Right lobe of liver (tissue), 6 donors: Measurements from ENCODE around the gene PI16. TPM values are rescaled to one million over a fixed set of nuclear protein-coding genes. Genes with fewer than 3 reads are reported as not detected.

Experiments used
- ATAC-seq, 4 donors: fragments of 200-7000 bp; cut with Tn5 transposase; one replicate each; pipeline ENCODE4 v1.9.1; 2020; ENCODE audit warnings: mild to moderate bottlenecking in 4 of 4, moderate library complexity in 4 of 4
- DNase-seq, 3 donors: peaks; one replicate each; pipeline ENCODE4 v3.0.0-alpha.2; 2020
- H3K27ac ChIP-seq, 3 donors: fragments of 200-600 bp; one replicate each; pipeline ENCODE4 v1.8.0; 2022
- H3K27me3 ChIP-seq, 2 donors: fragments of 200-600 bp; one replicate each; pipeline ENCODE4 v1.8.0; 2022
- H3K36me3 ChIP-seq, 4 donors: fragments of 200-600 bp; sonication (generic) in 1 of 4; one replicate each; pipeline versions ENCODE4 v1.5.1 to v1.8.0; 2017 to 2022; ENCODE audit warnings: control low read depth in 1 of 4
- H3K4me1 ChIP-seq, 4 donors: fragments of 200-600 bp; sonication (generic) in 1 of 4; one replicate each; pipeline versions ENCODE4 v1.5.1 to v1.8.0; 2017 to 2022; ENCODE audit warnings: control low read depth in 1 of 4
- H3K4me3 ChIP-seq, 3 donors: fragments of 200-600 bp; one replicate each; pipeline ENCODE4 v1.8.0; 2022
- H3K9me3 ChIP-seq, 4 donors: fragments of 200-600 bp; sonication (generic) in 1 of 4; one replicate each; pipeline versions ENCODE4 v1.5.1 to v1.8.0; 2017 to 2022; ENCODE audit warnings: control low read depth in 1 of 4
- POLR2A ChIP-seq: fragments of 450-650 bp; IDR thresholded peaks from one replicate; pipeline ENCODE4 v1.6.1; 2017; ENCODE audit warnings: antibody characterized with exemption, mild to moderate bottlenecking
- WGBS: methylation state at CpG from one replicate; pipeline ENCODE4 v1.1.6; 2018; ENCODE audit warnings: low coverage, low lambda C conversion rate; ENCODE audit not compliant: insufficient coverage; ENCODE audit errors: missing lambda C conversion rate; 5-methylcytosine and 5-hydroxymethylcytosine counted together
- intact Hi-C, 2 donors: fragments of 100-400 bp; cut with DNase I; formaldehyde crosslinking; loops; one replicate each; pipeline versions ENCODE4 v1.11.2 to v1.14.1; 2022
- total RNA-seq, 6 experiments: library from RNA; depleted of rRNA in 2 of 6; stranded (reverse); fragments of >200 nt in 2 of 6; fragmentation: NEBNext Ultra II Directional in 3 of 6; extraction: Animal tissue kit (Norgen Biotek cat#: 25700) in 3 of 6; gene quantifications; one replicate each; pipeline versions ENCODE4 v1.1.0 to v1.2.4, GENCODE V29; 2016 to 2023
- TF ChIP-seq, protein P1 (sequence below), 4 donors: fragments of 200-600 bp in 3 of 4; fragments of 450-650 bp in 1 of 4; IDR thresholded peaks; one replicate each; pipeline versions ENCODE4 v1.5.1 to v1.8.0; 2016 to 2022; ENCODE audit warnings: antibody characterized with exemption in 4 of 4, mild to moderate bottlenecking in 2 of 4
- donor health status: DM: no; HTN: yes; CAD: no.
- donor health status: DM: no; HTN: no; CAD: no.
- donor health status: DM: no; HTN: no; CAD: no.
- donor health status: DM: no; HTN: yes; CAD: no.
- donor health status: DM: no; HTN: yes; CAD: no.

PI16 gene
- total RNA-seq, 6 experiments from 2014 or later, result 0.11 to 0.42 TPM; not detected in 4

DNA sequence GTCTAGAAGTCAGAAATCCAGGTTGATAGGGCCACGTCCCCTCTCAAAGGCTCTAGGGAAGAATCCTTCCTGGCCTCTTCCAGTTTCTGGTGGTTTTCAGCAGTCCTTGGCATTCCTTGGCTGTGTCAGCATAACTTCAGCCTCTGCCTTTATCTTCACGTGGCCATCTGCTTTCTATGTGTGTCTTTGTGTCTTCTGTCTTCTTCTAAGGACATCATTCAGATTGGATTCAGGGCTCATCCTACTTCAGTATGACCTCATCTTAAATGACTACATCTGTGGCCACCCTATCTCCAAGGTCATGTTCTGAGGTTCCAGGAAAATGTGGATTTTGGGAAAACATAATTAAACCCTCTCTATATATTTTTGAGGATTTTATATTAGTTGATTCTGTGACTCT is 45.8 kb upstream of the PI16 start:
- Histone ChIP-seq H3K36me3 (peaks cover 0 to 9% (median 2%) of the 10 kb centered on the region in 4 donors), H3K4me3 (no peak overlapping the region), H3K9me3 (no peaks in the 10 kb centered on the region), H3K4me1 (peaks cover 0 to 32% (median 0%) of the 10 kb centered on the region in 4 donors), H3K27me3 (no peaks in the 10 kb centered on the region), H3K27ac (no peak overlapping the region)
- intact Hi-C loops, result no loop called here
- 81% methylated on average over 2 of the region's 2 CpGs for WGBS
- no peak for DNase-seq
- TF ChIP-seq, protein P1, sequence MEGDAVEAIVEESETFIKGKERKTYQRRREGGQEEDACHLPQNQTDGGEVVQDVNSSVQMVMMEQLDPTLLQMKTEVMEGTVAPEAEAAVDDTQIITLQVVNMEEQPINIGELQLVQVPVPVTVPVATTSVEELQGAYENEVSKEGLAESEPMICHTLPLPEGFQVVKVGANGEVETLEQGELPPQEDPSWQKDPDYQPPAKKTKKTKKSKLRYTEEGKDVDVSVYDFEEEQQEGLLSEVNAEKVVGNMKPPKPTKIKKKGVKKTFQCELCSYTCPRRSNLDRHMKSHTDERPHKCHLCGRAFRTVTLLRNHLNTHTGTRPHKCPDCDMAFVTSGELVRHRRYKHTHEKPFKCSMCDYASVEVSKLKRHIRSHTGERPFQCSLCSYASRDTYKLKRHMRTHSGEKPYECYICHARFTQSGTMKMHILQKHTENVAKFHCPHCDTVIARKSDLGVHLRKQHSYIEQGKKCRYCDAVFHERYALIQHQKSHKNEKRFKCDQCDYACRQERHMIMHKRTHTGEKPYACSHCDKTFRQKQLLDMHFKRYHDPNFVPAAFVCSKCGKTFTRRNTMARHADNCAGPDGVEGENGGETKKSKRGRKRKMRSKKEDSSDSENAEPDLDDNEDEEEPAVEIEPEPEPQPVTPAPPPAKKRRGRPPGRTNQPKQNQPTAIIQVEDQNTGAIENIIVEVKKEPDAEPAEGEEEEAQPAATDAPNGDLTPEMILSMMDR (IDR thresholded peaks at IDR 0.05), result no peak
- no peak for ATAC-seq

DNA sequence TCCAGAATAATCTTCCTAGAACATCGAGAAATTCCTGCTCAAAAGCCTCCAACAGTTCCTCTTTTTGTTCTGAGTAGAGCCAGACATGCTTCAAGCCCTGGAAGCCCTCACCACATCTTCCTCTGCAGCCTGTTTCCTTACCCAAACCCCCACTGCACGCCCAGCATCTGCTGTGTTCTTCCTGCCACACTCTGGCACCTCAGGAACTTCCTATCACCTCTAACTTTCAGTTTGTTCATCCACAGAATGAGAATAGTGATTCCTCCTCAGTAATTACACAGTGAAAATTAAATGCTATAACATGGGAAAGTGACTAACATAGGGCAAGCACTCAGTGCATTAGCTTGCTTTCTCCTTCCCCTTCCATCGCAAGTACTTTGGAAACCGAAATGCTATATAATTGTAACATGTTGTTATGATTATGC is 42.5 kb upstream of the PI16 start:
- Histone ChIP-seq H3K36me3 (peaks cover 0 to 22% (median 8%) of the 10 kb centered on the region in 4 donors), H3K4me3 (no peak overlapping the region), H3K27me3 (no peaks in the 10 kb centered on the region), H3K27ac (no peak overlapping the region), H3K9me3 (no peaks in the 10 kb centered on the region), H3K4me1 (peaks cover 0 to 20% (median 0%) of the 10 kb centered on the region in 4 donors)
- TF ChIP-seq POLR2A, result no peak
- TF ChIP-seq, protein P1 (IDR thresholded peaks at IDR 0.05), result no peak
- intact Hi-C loops, result no loop called here
- DNase-seq (no peak), ATAC-seq (no peak)
- 58% methylated on average over 4 of the region's 4 CpGs for WGBS

DNA sequence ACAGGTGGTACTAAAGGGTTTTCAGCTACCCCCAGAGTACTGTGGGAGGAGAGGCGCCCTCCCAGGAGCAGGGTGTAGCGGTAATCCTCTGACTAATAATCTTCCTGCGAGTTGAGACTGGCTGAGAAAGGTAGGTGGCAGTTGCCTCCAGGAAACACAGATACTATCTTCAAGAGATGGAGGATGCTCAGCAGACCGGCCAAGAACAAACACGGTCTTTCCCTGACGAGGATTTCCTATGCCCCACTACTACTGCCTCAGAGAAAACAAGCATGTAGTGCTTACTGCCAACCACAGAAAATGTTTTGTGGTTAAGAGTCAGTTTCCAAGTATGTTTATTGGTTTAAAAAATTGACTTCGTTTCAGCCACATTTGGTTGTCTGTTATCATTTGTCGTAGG is 42.0 kb upstream of the PI16 start:
- H3K36me3 ChIP-seq, result peaks cover 0 to 24% (median 12%) of the 10 kb centered on the region in 4 donors
- H3K27ac ChIP-seq, result no peak overlapping the region
- no peaks in the 10 kb centered on the region for H3K9me3 ChIP-seq
- no peak for ATAC-seq
- 62% methylated on average over 8 of the region's 8 CpGs for WGBS
- DNase-seq, result no peak
- TF ChIP-seq, protein P1 (IDR thresholded peaks at IDR 0.05), result no peak
- no peak for TF ChIP-seq POLR2A
- H3K27me3 ChIP-seq, result no peaks in the 10 kb centered on the region
- H3K4me3 ChIP-seq, result no peak overlapping the region
- peaks cover 0 to 14% (median 0%) of the 10 kb centered on the region in 4 donors for H3K4me1 ChIP-seq
- intact Hi-C loops, result no loop called here

DNA sequence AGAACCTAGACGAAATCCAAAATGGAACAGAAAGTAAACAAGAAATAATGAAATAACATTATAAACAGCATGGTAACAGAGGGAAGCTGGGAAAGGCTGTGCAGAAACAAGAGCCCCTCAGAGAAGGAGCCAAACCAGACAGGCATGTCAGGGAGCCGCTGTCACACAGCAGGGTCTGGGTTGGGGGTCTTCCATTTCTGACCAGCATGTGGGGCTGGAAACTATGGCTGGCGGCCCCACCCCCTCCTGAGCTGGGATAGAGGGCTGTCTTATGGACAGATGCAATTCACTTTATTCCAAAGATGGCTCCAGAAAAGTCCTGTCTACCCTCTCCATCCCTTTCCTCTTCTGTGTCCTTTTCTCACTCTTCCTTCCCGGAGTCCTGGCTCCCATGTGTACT is 41.5 kb upstream of the PI16 start:
- no peaks in the 10 kb centered on the region for H3K9me3 ChIP-seq
- TF ChIP-seq, protein P1 (IDR thresholded peaks at IDR 0.05), result no peak
- no peak for TF ChIP-seq POLR2A
- H3K27me3 ChIP-seq, result no peaks in the 10 kb centered on the region
- ATAC-seq (no peak), DNase-seq (no peak)
- peak overlapping the region; percentile 47 to 81 (median 77) for H3K27ac ChIP-seq
- H3K4me3 ChIP-seq, result no peak overlapping the region
- intact Hi-C loops, result no loop called here
- H3K4me1 ChIP-seq, result peaks cover 0 to 9% (median 0%) of the 10 kb centered on the region in 4 donors
- WGBS, result 62% methylated on average over 4 of the region's 4 CpGs
- peaks cover 0 to 24% (median 12%) of the 10 kb centered on the region in 4 donors for H3K36me3 ChIP-seq
